Endothelial cell of umbilical vein (primary cell): ENCODE measurements around the gene CALCOCO2.

Experiments
- EZH2 ChIP-seq: IDR thresholded peaks from 2 replicates; pipeline ENCODE4 v1.6.1; 2012; ENCODE audit warnings: borderline replicate concordance, low read depth, mild to moderate bottlenecking, moderate library complexity, low read length, inconsistent platforms; ENCODE audit not compliant: severe bottlenecking
- GATA2 ChIP-seq: IDR thresholded peaks from 2 replicates; pipeline ENCODE4 v1.7.0; 2011; ENCODE audit warnings: low read depth, mild to moderate bottlenecking, moderate library complexity, mixed read lengths, low read length; ENCODE audit not compliant: insufficient read length, insufficient read depth
- JUN ChIP-seq: IDR thresholded peaks from 2 replicates; pipeline ENCODE4 v1.6.1; 2011; ENCODE audit warnings: borderline replicate concordance, low read depth; ENCODE audit not compliant: insufficient read length, insufficient read depth
- MYC ChIP-seq: IDR thresholded peaks from one replicate; pipeline ENCODE4 v1.6.1; 2011; ENCODE audit warnings: mild to moderate bottlenecking, low read depth, low read length
- POLR2A ChIP-seq: IDR thresholded peaks from 2 replicates; pipeline ENCODE4 v1.6.1; 2012; ENCODE audit warnings: low read depth, mild to moderate bottlenecking, control low read depth, low read length
- POLR2AphosphoS5 ChIP-seq: IDR thresholded peaks from 2 replicates; pipeline ENCODE4 v1.6.1; 2012; ENCODE audit warnings: low read depth, mild to moderate bottlenecking, control low read depth, low read length, moderate library complexity; ENCODE audit not compliant: insufficient read depth
- TF ChIP-seq, protein P1 (sequence below), 2 donors: IDR thresholded peaks; 1 replicate in 1 of 2; 2 replicates in 1 of 2; pipeline ENCODE4 v1.5.1; 2011; ENCODE audit warnings: low read length in 2 of 2, mild to moderate bottlenecking in 2 of 2, moderate library complexity in 2 of 2, control low read depth in 1 of 2, inconsistent platforms in 1 of 2, low read depth in 1 of 2; ENCODE audit not compliant: insufficient read depth in 1 of 2; ENCODE audit errors: extremely low read depth in 1 of 2
- TF ChIP-seq, protein P2 (sequence below): IDR thresholded peaks from 2 replicates; pipeline ENCODE4 v1.6.1; 2011; ENCODE audit not compliant: insufficient read depth, insufficient read length

DNA sequence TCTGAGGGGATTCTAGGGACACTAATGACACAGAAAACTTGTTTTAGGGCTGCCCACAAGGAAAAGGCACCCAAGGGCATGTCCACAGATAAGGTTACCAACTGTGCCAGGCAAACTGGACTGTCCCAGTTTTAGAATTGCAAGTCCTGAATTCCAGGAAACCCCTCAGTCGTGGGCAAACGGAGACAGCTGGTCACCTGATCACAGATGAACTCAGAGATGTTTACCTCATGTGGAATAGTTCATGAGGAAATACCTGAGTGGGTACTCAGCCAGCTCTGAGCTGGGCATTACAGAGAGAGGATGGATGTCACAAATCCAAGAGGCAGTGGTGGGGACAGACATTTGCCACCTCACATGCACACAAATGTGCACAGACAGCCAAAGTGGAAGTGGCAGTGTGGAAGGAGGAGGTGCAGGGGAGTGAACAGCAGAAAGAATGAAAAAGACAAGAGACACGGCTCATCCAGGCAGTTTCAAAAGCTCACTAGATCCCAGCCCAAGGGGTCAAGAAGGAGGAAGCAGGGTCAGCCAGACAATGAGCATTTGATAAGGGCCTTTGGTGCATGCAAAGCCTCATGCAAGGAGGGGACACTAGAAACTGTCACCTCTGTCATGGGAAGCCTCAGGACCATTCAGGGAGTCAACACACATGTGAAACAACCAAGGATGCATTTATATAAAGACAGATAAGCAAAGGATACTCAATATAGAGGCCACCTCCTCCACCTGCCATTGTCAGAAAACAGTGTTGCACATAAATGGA, 38.6 kb upstream of the CALCOCO2 start:
- TF ChIP-seq, protein P1, sequence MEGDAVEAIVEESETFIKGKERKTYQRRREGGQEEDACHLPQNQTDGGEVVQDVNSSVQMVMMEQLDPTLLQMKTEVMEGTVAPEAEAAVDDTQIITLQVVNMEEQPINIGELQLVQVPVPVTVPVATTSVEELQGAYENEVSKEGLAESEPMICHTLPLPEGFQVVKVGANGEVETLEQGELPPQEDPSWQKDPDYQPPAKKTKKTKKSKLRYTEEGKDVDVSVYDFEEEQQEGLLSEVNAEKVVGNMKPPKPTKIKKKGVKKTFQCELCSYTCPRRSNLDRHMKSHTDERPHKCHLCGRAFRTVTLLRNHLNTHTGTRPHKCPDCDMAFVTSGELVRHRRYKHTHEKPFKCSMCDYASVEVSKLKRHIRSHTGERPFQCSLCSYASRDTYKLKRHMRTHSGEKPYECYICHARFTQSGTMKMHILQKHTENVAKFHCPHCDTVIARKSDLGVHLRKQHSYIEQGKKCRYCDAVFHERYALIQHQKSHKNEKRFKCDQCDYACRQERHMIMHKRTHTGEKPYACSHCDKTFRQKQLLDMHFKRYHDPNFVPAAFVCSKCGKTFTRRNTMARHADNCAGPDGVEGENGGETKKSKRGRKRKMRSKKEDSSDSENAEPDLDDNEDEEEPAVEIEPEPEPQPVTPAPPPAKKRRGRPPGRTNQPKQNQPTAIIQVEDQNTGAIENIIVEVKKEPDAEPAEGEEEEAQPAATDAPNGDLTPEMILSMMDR (IDR thresholded peaks at IDR 0.05; ENCODE audit: extremely low read depth in 1 of 2, insufficient read depth in 1 of 2, low read depth in 1 of 2, low read length in 2 of 2) = no peak
- no peak for TF ChIP-seq JUN
- no peak for TF ChIP-seq POLR2AphosphoS5
- TF ChIP-seq POLR2A = no peak
- no peak for TF ChIP-seq EZH2
- TF ChIP-seq MYC = no peak
- TF ChIP-seq GATA2 = no peak
- TF ChIP-seq, protein P2, sequence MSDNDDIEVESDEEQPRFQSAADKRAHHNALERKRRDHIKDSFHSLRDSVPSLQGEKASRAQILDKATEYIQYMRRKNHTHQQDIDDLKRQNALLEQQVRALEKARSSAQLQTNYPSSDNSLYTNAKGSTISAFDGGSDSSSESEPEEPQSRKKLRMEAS = no peak
